HCT116 (cell line): ENCODE data around the gene KMO. TPM values are rescaled to one million over a fixed set of nuclear protein-coding genes. Genes with fewer than 3 reads are reported as not detected.

Experiments used
- ATAC-seq: fragments of 200-7000 bp; cut with Tn5 transposase; 2 replicates; pipeline ENCODE4 v1.9.1; 2020; ENCODE audit warnings: mild to moderate bottlenecking, moderate library complexity
- BruUV-seq: library from RNA; stranded (reverse); fragments of 400-500 nt; replicated peaks from 2 replicates; lab custom pipeline; 2021; lab: Mats Ljungman, UMichigan
- CTCF ChIA-PET: fragments of 300-600 bp; sonication (Branson Sonifier 250); formaldehyde crosslinking; loops from one replicate; lab custom pipeline; 2021; ENCODE audit warnings: antibody characterized with exemption; lab: Charles Lee
- POLR2A ChIA-PET: fragments of 300-600, 350-600 bp; sonication (Branson Sonifier 250); formaldehyde crosslinking; loops from one replicate; lab custom pipeline; 2021; ENCODE audit warnings: antibody characterized with exemption; lab: Charles Lee
- RAD21 ChIA-PET, 2 experiments: fragments of 300-600 bp; sonication (Branson Sonifier 250); formaldehyde crosslinking; loops; one replicate each; lab custom pipeline; 2023; ENCODE audit warnings: low total read pairs in 2 of 2; ENCODE audit not compliant: uncharacterized antibody in 2 of 2, unreplicated experiment in 2 of 2, low non-redundant PET in 1 of 2; lab: Charles Lee
- DNase-seq: peaks from one replicate; pipeline ENCODE4 v3.0.0-alpha.2; 2010; ENCODE audit warnings: low read depth, low spot score
- H2AFZ ChIP-seq: fragments of 200-600 bp; shearing (Covaris generic), sonication (generic); 2 replicates; pipeline ENCODE4 v1.6.1; 2017; ENCODE audit warnings: low read depth, mixed run types, mixed read lengths, antibody characterized with exemption, low read length; ENCODE audit not compliant: poor library complexity, severe bottlenecking
- H3K27ac ChIP-seq: 2 replicates; pipeline ENCODE4 v1.5.1; 2012; ENCODE audit warnings: low read depth, low read length
- H3K27me3 ChIP-seq: fragments of 200-600 bp; sonication (generic); 2 replicates; pipeline ENCODE4 v1.6.1; 2016; ENCODE audit warnings: mixed run types, low read length, mixed read lengths; ENCODE audit not compliant: insufficient read depth
- H3K36me3 ChIP-seq, 2 experiments: fragments of 200-500 bp in 1 of 2; fragments of 200-600 bp in 1 of 2; sonication (Bioruptor generic) in 1 of 2; sonication (generic) in 1 of 2; 2 replicates each; pipeline versions ENCODE4 v1.5.1 to v1.6.1; 2014 to 2016; ENCODE audit warnings: low read length in 2 of 2, inconsistent platforms in 1 of 2, mixed read lengths in 1 of 2, mixed run types in 1 of 2; ENCODE audit not compliant: insufficient read depth in 2 of 2, control insufficient read depth in 1 of 2
- H3K4me1 ChIP-seq, 2 experiments: fragments of 200-600 bp in 1 of 2; sonication (generic) in 1 of 2; 2 replicates each; pipeline versions ENCODE4 v1.5.1 to v1.6.1; 2012 to 2017; ENCODE audit warnings: low read length in 2 of 2, inconsistent platforms in 1 of 2, mild to moderate bottlenecking in 1 of 2, mixed read lengths in 1 of 2, mixed run types in 1 of 2, moderate library complexity in 1 of 2; ENCODE audit not compliant: insufficient read depth in 2 of 2, control insufficient read depth in 1 of 2
- H3K4me2 ChIP-seq: fragments of 200-600 bp; sonication (generic); 2 replicates; pipeline ENCODE4 v1.6.1; 2017; ENCODE audit warnings: mixed run types, low read length, mixed read lengths
- H3K4me3 ChIP-seq, 2 experiments: fragments of 200-600 bp in 1 of 2; sonication (generic) in 1 of 2; replicated peaks in 1 of 2; 2 replicates each; pipeline ENCODE4 v1.5.1; 2011 to 2016; ENCODE audit warnings: low read length in 2 of 2, control low read depth in 1 of 2, low read depth in 1 of 2, mild to moderate bottlenecking in 1 of 2, mixed read lengths in 1 of 2, mixed run types in 1 of 2
- H3K79me2 ChIP-seq: fragments of 200-600 bp; sonication (generic); 2 replicates; pipeline ENCODE4 v1.6.1; 2017; ENCODE audit warnings: mild to moderate bottlenecking, mixed run types, low read length, moderate library complexity, mixed read lengths; ENCODE audit not compliant: insufficient read depth
- H3K9ac ChIP-seq: fragments of 200-600 bp; sonication (generic); 2 replicates; pipeline ENCODE4 v1.6.1; 2016; ENCODE audit warnings: low read length, mixed read lengths
- H3K9me2 ChIP-seq: fragments of 200-600 bp; sonication (generic), shearing (Covaris generic); 2 replicates; pipeline ENCODE4 v1.6.1; 2017; ENCODE audit warnings: mixed run types, mild to moderate bottlenecking, moderate library complexity; ENCODE audit not compliant: insufficient read depth
- H3K9me3 ChIP-seq, 2 experiments: fragments of 200-500 bp in 1 of 2; fragments of 200-600 bp in 1 of 2; sonication (Bioruptor generic) in 1 of 2; sonication (generic) in 1 of 2; 2 replicates each; pipeline ENCODE4 v1.6.1; 2014 to 2017; ENCODE audit warnings: low read length in 2 of 2, mixed read lengths in 2 of 2, inconsistent platforms in 1 of 2, low read depth in 1 of 2, mild to moderate bottlenecking in 1 of 2, mixed run types in 1 of 2, moderate library complexity in 1 of 2; ENCODE audit not compliant: control insufficient read depth in 1 of 2, insufficient read depth in 1 of 2
- H4K20me1 ChIP-seq: fragments of 200-600 bp; sonication (generic), shearing (Covaris generic); 2 replicates; pipeline ENCODE4 v1.6.1; 2017; ENCODE audit warnings: mixed run types, mild to moderate bottlenecking, moderate library complexity; ENCODE audit not compliant: insufficient read depth
- CEBPB ChIP-seq: IDR thresholded peaks from 2 replicates; pipeline ENCODE4 v1.6.1; 2012; ENCODE audit warnings: low read depth
- ELF1 ChIP-seq: IDR thresholded peaks from 2 replicates; pipeline ENCODE4 v1.6.1; 2012; ENCODE audit warnings: low read depth, borderline replicate concordance
- EZH2 ChIP-seq: fragments of 200-600 bp; sonication (generic); IDR thresholded peaks from 2 replicates; pipeline ENCODE4 v1.6.1; 2017; ENCODE audit warnings: antibody characterized with exemption, mixed run types
- EZH2phosphoT487 ChIP-seq: fragments of 200-600 bp; IDR thresholded peaks from 2 replicates; pipeline ENCODE4 v1.6.1; 2018; ENCODE audit warnings: antibody characterized with exemption, borderline replicate concordance
- FOSL1 ChIP-seq: IDR thresholded peaks from 2 replicates; pipeline ENCODE4 v1.6.1; 2012; ENCODE audit warnings: low read depth
- POLR2A ChIP-seq: IDR thresholded peaks from 2 replicates; pipeline ENCODE4 v1.7.0; 2011; ENCODE audit warnings: borderline replicate concordance; ENCODE audit not compliant: insufficient read depth, insufficient read length; ENCODE audit errors: extremely low read depth
- RAD21 ChIP-seq: IDR thresholded peaks from 2 replicates; pipeline ENCODE4 v1.6.1; 2012; ENCODE audit warnings: low read depth, mild to moderate bottlenecking
- SRF ChIP-seq: IDR thresholded peaks from 2 replicates; pipeline ENCODE4 v1.6.1; 2012; ENCODE audit warnings: low read depth
- TCF7L2 ChIP-seq: IDR thresholded peaks from 2 replicates; pipeline ENCODE4 v1.7.0; 2011; ENCODE audit warnings: borderline replicate concordance, inconsistent platforms; ENCODE audit not compliant: insufficient read depth, insufficient read length; ENCODE audit errors: extremely low read depth
- ZFX ChIP-seq: fragments of 450-650 bp; IDR thresholded peaks from 2 replicates; pipeline ENCODE4 v1.6.1; 2017
- ZNF274 ChIP-seq: fragments of 200-500 bp; sonication (Bioruptor generic); IDR thresholded peaks from 2 replicates; pipeline ENCODE4 v1.6.1; 2014; ENCODE audit warnings: mild to moderate bottlenecking, low read depth, low read length, inconsistent platforms
- intact Hi-C: fragments of 100-400 bp; cut with micrococcal nuclease; formaldehyde crosslinking; loops from 2 replicates; pipeline ENCODE4 v1.10.0; 2022
- total RNA-seq: library from RNA; stranded (reverse); gene quantifications from one replicate; pipeline ENCODE4 v1.2.1, GENCODE V29; 2021; ENCODE audit not compliant: unreplicated experiment
- TF ChIP-seq, protein P1 (sequence below): IDR thresholded peaks from 2 replicates; pipeline ENCODE4 v1.6.1; 2012
- TF ChIP-seq, protein P2 (sequence below): IDR thresholded peaks from 2 replicates; pipeline ENCODE4 v1.6.1; 2011; ENCODE audit warnings: mild to moderate bottlenecking, low read length, moderate library complexity; ENCODE audit not compliant: insufficient replicate concordance; ENCODE audit errors: extremely low read depth

The KMO gene
- total RNA-seq, 1 experiment from 2014 or later, result not detected

DNA sequence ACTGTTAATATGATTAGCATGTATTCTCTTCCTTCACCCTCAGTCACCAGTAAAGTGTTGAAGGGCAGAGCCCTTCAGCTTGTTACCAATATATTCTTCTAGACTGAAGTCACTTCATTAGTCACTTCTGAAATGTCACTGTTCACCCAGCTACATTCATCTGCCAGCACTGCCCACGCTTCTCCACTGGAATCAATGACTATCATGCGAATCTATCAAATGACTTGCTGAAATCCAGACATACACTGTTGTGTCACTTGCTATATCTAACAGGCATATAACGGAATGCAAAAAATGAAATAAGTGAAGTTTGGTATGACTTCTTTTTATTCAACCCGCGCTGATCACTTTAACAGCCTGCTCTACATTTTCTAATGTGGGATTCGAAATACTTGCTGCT lies 28.7 kb upstream of the KMO start (continued):
- TF ChIP-seq, protein P1, sequence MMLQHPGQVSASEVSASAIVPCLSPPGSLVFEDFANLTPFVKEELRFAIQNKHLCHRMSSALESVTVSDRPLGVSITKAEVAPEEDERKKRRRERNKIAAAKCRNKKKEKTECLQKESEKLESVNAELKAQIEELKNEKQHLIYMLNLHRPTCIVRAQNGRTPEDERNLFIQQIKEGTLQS, result no peak
- TF ChIP-seq ZNF274 (no peak), SRF (no peak)

DNA sequence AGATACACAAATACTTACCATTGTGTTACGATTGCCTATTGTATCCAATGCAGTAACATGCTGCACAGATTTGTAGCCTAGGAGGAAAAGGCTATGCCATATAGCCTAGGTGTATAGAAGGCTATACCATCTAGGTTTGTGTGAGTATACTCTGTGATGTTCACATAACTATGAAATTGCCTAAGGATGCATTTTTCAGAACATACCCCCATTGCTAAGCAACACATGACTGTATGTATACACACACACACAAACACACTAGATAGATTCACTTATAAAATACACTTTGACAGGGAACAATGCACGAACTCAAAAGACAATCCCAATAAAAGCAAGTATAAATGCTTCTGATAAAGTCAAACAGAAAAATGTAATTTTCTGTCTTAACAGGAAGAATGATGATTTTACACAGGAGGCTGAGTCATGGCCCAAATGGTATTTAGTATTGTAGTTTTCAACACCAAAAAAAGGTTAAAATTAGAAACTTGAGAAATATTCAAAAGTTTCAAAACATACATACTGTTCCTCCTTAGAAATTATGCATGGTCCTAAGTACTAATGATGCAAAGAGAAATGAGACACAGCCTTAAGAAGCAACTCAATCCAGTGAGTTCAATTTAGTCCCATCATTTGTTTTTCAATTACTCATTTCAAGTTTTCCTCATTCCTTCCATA lies 24.9 kb upstream of the KMO start:
- ATAC-seq (no peak), DNase-seq (no peak)
- CTCF ChIA-PET, result no interaction called here
- 0 out of 2 replicates have a peak, but pooled peaks cover 4% of the 10 kb centered on the region for H4K20me1 ChIP-seq
- H2AFZ ChIP-seq, result no peak overlapping the region
- no peak overlapping the region for H3K9ac ChIP-seq
- no TSS peak for BruUV-seq
- H3K27me3 ChIP-seq, result no peaks in the 10 kb centered on the region
- H3K4me1 ChIP-seq, result no peaks in the 10 kb centered on the region
- no peak overlapping the region for H3K27ac ChIP-seq
- intact Hi-C loops, result no loop called here
- no peak overlapping the region for H3K4me2 ChIP-seq
- RAD21 ChIA-PET, result no interaction called here
- H3K9me2 ChIP-seq, result no peaks in the 10 kb centered on the region
- no peak overlapping the region for H3K4me3 ChIP-seq
- peaks cover 28 to 32% of the 10 kb centered on the region in 2 experiments for H3K36me3 ChIP-seq
- POLR2A ChIA-PET, result no interaction called here
- H3K9me3 ChIP-seq, result no peaks in the 10 kb centered on the region
- no peaks in the 10 kb centered on the region for H3K79me2 ChIP-seq
- no peak for TF ChIP-seq CEBPB

DNA sequence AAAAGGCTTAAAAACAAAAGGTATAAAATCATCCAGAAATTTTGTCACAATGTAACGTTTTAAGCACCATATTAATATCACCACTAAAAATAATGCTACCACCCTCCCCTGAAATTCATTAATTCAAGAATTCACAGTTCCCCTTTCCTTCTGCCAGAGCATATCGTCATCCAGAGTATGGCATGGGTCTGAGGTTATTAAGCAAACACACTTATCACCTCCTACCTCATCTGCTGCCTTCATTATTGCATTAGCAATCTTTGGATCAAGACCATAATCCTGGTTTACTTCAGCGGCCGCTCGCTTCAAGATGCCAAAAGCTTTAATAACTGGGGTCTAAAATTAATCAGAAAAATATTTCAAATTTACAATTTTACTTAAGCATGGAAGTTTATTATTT lies 18.8 kb upstream of the KMO start:
- Histone ChIP-seq H3K27me3 (no peaks in the 10 kb centered on the region), H3K27ac (no peak overlapping the region), H3K4me3 (no peak overlapping the region), H3K9ac (no peak overlapping the region), H2AFZ (no peak overlapping the region), H3K4me1 (peaks cover 4 to 6% of the 10 kb centered on the region in 2 experiments; a peak in 2 of 4 replicates), H3K36me3 (peaks cover 11 to 25% of the 10 kb centered on the region in 2 experiments; a peak in 2 of 4 replicates), H3K9me2 (no peaks in the 10 kb centered on the region), H3K4me2 (no peak overlapping the region), H4K20me1 (0 out of 2 replicates have a peak, but pooled peaks cover 4% of the 10 kb centered on the region), H3K79me2 (peaks cover 42% of the 10 kb centered on the region), H3K9me3 (no peaks in the 10 kb centered on the region)
- TF ChIP-seq CEBPB (no peak), TCF7L2 (no peak), EZH2 (no peak), ZFX (no peak), ELF1 (no peak), FOSL1 (no peak), POLR2A (no peak), EZH2phosphoT487 (no peak), RAD21 (no peak)
- TF ChIP-seq, protein P1, result no peak
- TF ChIP-seq, protein P2, sequence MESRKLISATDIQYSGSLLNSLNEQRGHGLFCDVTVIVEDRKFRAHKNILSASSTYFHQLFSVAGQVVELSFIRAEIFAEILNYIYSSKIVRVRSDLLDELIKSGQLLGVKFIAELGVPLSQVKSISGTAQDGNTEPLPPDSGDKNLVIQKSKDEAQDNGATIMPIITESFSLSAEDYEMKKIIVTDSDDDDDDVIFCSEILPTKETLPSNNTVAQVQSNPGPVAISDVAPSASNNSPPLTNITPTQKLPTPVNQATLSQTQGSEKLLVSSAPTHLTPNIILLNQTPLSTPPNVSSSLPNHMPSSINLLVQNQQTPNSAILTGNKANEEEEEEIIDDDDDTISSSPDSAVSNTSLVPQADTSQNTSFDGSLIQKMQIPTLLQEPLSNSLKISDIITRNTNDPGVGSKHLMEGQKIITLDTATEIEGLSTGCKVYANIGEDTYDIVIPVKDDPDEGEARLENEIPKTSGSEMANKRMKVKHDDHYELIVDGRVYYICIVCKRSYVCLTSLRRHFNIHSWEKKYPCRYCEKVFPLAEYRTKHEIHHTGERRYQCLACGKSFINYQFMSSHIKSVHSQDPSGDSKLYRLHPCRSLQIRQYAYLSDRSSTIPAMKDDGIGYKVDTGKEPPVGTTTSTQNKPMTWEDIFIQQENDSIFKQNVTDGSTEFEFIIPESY, result no peak
- ChIA-PET POLR2A (no interaction called here), CTCF (no interaction called here), RAD21 (no interaction called here)
- BruUV-seq, result no TSS peak
- DNase-seq (no peak), ATAC-seq (no peak)
- intact Hi-C loops, result no loop called here
